ENCODE results near the gene ZFP36. TPM values are rescaled to one million over a fixed set of nuclear protein-coding genes. Genes with fewer than 3 reads are reported as not detected.

The ZFP36 gene
- total and polyA plus RNA-seq, 10 donors: 63.2 to 396 (median 165) TPM

- TF ChIP-seq CTCF (IDR thresholded peaks at IDR 0.05 in 8 of 11, conservative IDR thresholded peaks at IDR 0.05 in 3 of 11) (no peak), POLR2AphosphoS5 (IDR thresholded peaks at IDR 0.05) (peak in 1 of 3 donors; percentile 35)
- Histone ChIP-seq H3K9me3 (no peaks in the 10 kb centered on the region), H3K4me3 (no peak overlapping the region), H3K4me1 (peaks cover 0 to 20% (median 0%) of the 10 kb centered on the region in 6 donors), H3K36me3 (peaks cover 16 to 100% (median 94%) of the 10 kb centered on the region in 6 donors), H3K27ac (no peak overlapping the region), H3K27me3 (replicated peaks in 1 of 7) (no peaks in the 10 kb centered on the region)
- 96 to 98% (median 97%) methylated on average over 17 of the region's 17 CpGs for WGBS, 5 donors
- DNase-seq: no peak
- intact Hi-C loops (cut with DNase I; ENCODE audit: low total_unique reads): no loop called here
Observed at GRCh38 chr19:39380521-39381502, 25.8 kb upstream of the ZFP36 start.

- Histone ChIP-seq H3K9me3 (no peaks in the 10 kb centered on the region), H3K27ac (no peak overlapping the region), H3K4me3 (no peak overlapping the region), H3K4me1 (peaks cover 0 to 20% (median 0%) of the 10 kb centered on the region in 6 donors), H3K27me3 (replicated peaks in 1 of 7) (no peaks in the 10 kb centered on the region), H3K36me3 (peaks cover 14 to 100% (median 94%) of the 10 kb centered on the region in 6 donors)
- no peak for DNase-seq
- 80 to 93% (median 88%) methylated on average over 10 of the region's 10 CpGs for WGBS, 5 donors
- intact Hi-C loops (cut with DNase I; ENCODE audit: low total_unique reads): no loop called here
- no peak for TF ChIP-seq CTCF (IDR thresholded peaks at IDR 0.05 in 8 of 11, conservative IDR thresholded peaks at IDR 0.05 in 3 of 11)
- TF ChIP-seq POLR2AphosphoS5 (IDR thresholded peaks at IDR 0.05): no peak
- TF ChIP-seq POLR2A (IDR thresholded peaks at IDR 0.05): no peak
Observed at GRCh38 chr19:39381910-39382611, 24.6 kb upstream of the ZFP36 start.

GRCh38 chr19:39382991-39383828, 23.4 kb upstream of the ZFP36 start:
- peaks cover 9 to 100% (median 94%) of the 10 kb centered on the region in 6 donors for H3K36me3 ChIP-seq
- WGBS, 5 donors: 89 to 92% (median 90%) methylated on average over 18 of the region's 18 CpGs

More at GRCh38 chr19:39382991-39383828, 23.4 kb upstream of the ZFP36 start:
- TF ChIP-seq POLR2A (IDR thresholded peaks at IDR 0.05): no peak
- no peak for TF ChIP-seq CTCF (IDR thresholded peaks at IDR 0.05 in 8 of 11, conservative IDR thresholded peaks at IDR 0.05 in 3 of 11)
- TF ChIP-seq POLR2AphosphoS5 (IDR thresholded peaks at IDR 0.05): peak in 1 of 3 donors; percentile 31
- Histone ChIP-seq H3K27ac (peak overlapping the region in 3 of 8 donors; percentile 0 to 43 (median 23)), H3K27me3 (replicated peaks in 1 of 7) (no peaks in the 10 kb centered on the region), H3K9me3 (no peaks in the 10 kb centered on the region), H3K4me3 (no peak overlapping the region), H3K4me1 (peaks cover 0 to 28% (median 0%) of the 10 kb centered on the region in 6 donors)
- no peak for DNase-seq
- intact Hi-C loops (cut with DNase I; ENCODE audit: low total_unique reads): no loop called here
